Activated CD8-positive, alpha-beta memory T cell treated with anti-CD3 and anti-CD28 coated beads for 36 hours (primary cell): ENCODE measurements around the gene MEF2C. TPM values are rescaled to one million over a fixed set of nuclear protein-coding genes. Genes with fewer than 3 reads are reported as not detected.

ENCODE experiments used
- CTCF ChIA-PET: fragments of 350-600 bp; sonication (Branson Sonifier 250); formaldehyde crosslinking; loops from one replicate; lab custom pipeline; 2021; ENCODE audit warnings: antibody characterized with exemption; lab: Charles Lee
- POLR2A ChIA-PET: fragments of 350-600 bp; sonication (Branson Sonifier 250); formaldehyde crosslinking; loops from one replicate; lab custom pipeline; 2021; ENCODE audit warnings: antibody characterized with exemption; lab: Charles Lee
- total RNA-seq, 2 experiments: library from RNA; stranded (reverse); gene quantifications; one replicate each; pipeline ENCODE4 v1.2.3, GENCODE V29; 2021

Gene MEF2C
- total RNA-seq, 2 experiments from 2014 or later = 0.08 to 0.15 TPM

- POLR2A ChIA-PET = no interaction called here
- CTCF ChIA-PET = interaction anchor here (1.1 kb wide), 1 partner anchor 22 kb away, joined by 4 read pairs; no protein-coding TSS in a partner anchor
These were observed 175.6 kb downstream of the MEF2C start for GRCh38 chr5:88707216-88707965.

GRCh38 chr5:88702332-88702731 lies 180.7 kb downstream of the MEF2C start:
- ChIA-PET POLR2A (no interaction called here), CTCF (no interaction called here)

- CTCF ChIA-PET = no interaction called here
- POLR2A ChIA-PET = no interaction called here
These were observed 182.9 kb downstream of the MEF2C start for GRCh38 chr5:88700121-88700520.

- CTCF ChIA-PET = interaction anchor here (1.0 kb wide), 1 partner anchor 23 kb away, joined by 3 read pairs; no protein-coding TSS in a partner anchor
- POLR2A ChIA-PET = no interaction called here
These were observed 184.7 kb downstream of the MEF2C start for GRCh38 chr5:88698290-88698689.

- ChIA-PET POLR2A (no interaction called here), CTCF (interaction anchor here (1.1 kb wide), 1 partner anchor 916 kb away, joined by 3 read pairs; no protein-coding TSS in a partner anchor)
These were observed 186.5 kb downstream of the MEF2C start for GRCh38 chr5:88696466-88696865.

GRCh38 chr5:88695931-88696330 lies 187.1 kb downstream of the MEF2C start:
- CTCF ChIA-PET = interaction anchor here (1.0 kb wide), 1 partner anchor 12 kb away, joined by 3 read pairs; no protein-coding TSS in a partner anchor
- POLR2A ChIA-PET = no interaction called here

- POLR2A ChIA-PET = no interaction called here
- CTCF ChIA-PET = interaction anchor here (1.0 kb wide), 1 partner anchor 11 kb away, joined by 3 read pairs; no protein-coding TSS in a partner anchor
These were observed 187.8 kb downstream of the MEF2C start for GRCh38 chr5:88695232-88695631.

- ChIA-PET CTCF (no interaction called here), POLR2A (no interaction called here)
These were observed 188.8 kb downstream of the MEF2C start for GRCh38 chr5:88694023-88694679.

GRCh38 chr5:88693071-88693932 lies 189.7 kb downstream of the MEF2C start:
- ChIA-PET CTCF (interaction anchor here (1.1 kb wide), 1 partner anchor 32 kb away, joined by 3 read pairs; no protein-coding TSS in a partner anchor), POLR2A (no interaction called here)

GRCh38 chr5:88691945-88692868 lies 190.8 kb downstream of the MEF2C start:
- POLR2A ChIA-PET = interaction anchor here (0.6 kb wide), 1 partner anchor 94 kb away, joined by 3 read pairs; no protein-coding TSS in a partner anchor

GRCh38 chr5:88691230-88691582 lies 191.8 kb downstream of the MEF2C start:
- POLR2A ChIA-PET = interaction anchor here (0.6 kb wide), 1 partner anchor 95 kb away, joined by 3 read pairs; no protein-coding TSS in a partner anchor
- CTCF ChIA-PET = interaction anchor here (0.6 to 3.6 kb wide), 15 partner anchors 9 to 972 kb away, joined by 3 to 28 read pairs (median 4); no protein-coding TSS in a partner anchor

More at GRCh38 chr5:88691945-88692868, 190.8 kb downstream of the MEF2C start:
- CTCF ChIA-PET = interaction anchor here (1.1 to 3.6 kb wide), 4 partner anchors 26 to 910 kb away, joined by 3 to 28 read pairs (median 4); no protein-coding TSS in a partner anchor

- POLR2A ChIA-PET = no interaction called here
- CTCF ChIA-PET = interaction anchor here (0.6 to 3.6 kb wide), 17 partner anchors 8 to 972 kb away, joined by 3 to 28 read pairs (median 3); no protein-coding TSS in a partner anchor
These were observed 192.4 kb downstream of the MEF2C start for GRCh38 chr5:88690409-88691229.

- POLR2A ChIA-PET = no interaction called here
- CTCF ChIA-PET = interaction anchor here (0.8 to 3.6 kb wide), 11 partner anchors 8 to 910 kb away, joined by 3 to 28 read pairs (median 6); no protein-coding TSS in a partner anchor
These were observed 193.1 kb downstream of the MEF2C start for GRCh38 chr5:88689668-88690408.

GRCh38 chr5:88688984-88689667 lies 193.9 kb downstream of the MEF2C start:
- CTCF ChIA-PET = interaction anchor here (1.2 to 3.6 kb wide), 4 partner anchors 9 to 909 kb away, joined by 3 to 28 read pairs (median 10); no protein-coding TSS in a partner anchor
- POLR2A ChIA-PET = no interaction called here

- POLR2A ChIA-PET = no interaction called here
- CTCF ChIA-PET = interaction anchor here (3.6 kb wide), 1 partner anchor 906 kb away, joined by 28 read pairs; no protein-coding TSS in a partner anchor
These were observed 194.6 kb downstream of the MEF2C start for GRCh38 chr5:88688156-88688983.
